Measurements from ENCODE around the gene SMIM38. TPM values are rescaled to one million over a fixed set of nuclear protein-coding genes. Genes with fewer than 3 reads are reported as not detected.
A peak's percentile ranks its signal among the peaks of the same experiment; 100 is the strongest.

The SMIM38 gene
- total RNA-seq, 1 experiment from 2014 or later: 0.09 TPM

- H3K79me2 ChIP-seq (ENCODE audit: insufficient read depth, low read length): no peaks in the 10 kb centered on the region
- H2BK15ac ChIP-seq (ENCODE audit: low read depth, low read length): no peak overlapping the region
- H3K9me3 ChIP-seq (ENCODE audit: control insufficient read depth, low read depth, low read length): peaks cover 10% of the 10 kb centered on the region
- H3K23me2 ChIP-seq (ENCODE audit: insufficient read length, low read depth, low read length, poor library complexity, severe bottlenecking): no peaks in the 10 kb centered on the region
- no peaks in the 10 kb centered on the region for H3K4me1 ChIP-seq (ENCODE audit: insufficient read depth, low read length)
- H4K20me1 ChIP-seq (ENCODE audit: control insufficient read depth, insufficient read depth, insufficient read length): no peaks in the 10 kb centered on the region
- no peak for TF ChIP-seq CTCF (conservative IDR thresholded peaks at IDR 0.05)
- H2AK5ac ChIP-seq (ENCODE audit: insufficient read length, low read length): no peak overlapping the region
- H3K4me1 Mint-ChIP-seq: peaks cover 5 to 10% of the 10 kb centered on the region in 2 experiments
- no peak overlapping the region for H3K56ac ChIP-seq (ENCODE audit: insufficient read length, low read depth, low read length)
- H2BK120ac ChIP-seq (ENCODE audit: low read depth, low read length, poor library complexity, severe bottlenecking): no peak overlapping the region
- H3K4ac ChIP-seq (ENCODE audit: low read depth, low read length): no peak overlapping the region
- no peak overlapping the region for H3K4me2 ChIP-seq (ENCODE audit: insufficient read depth, insufficient read length, low read length)
- H3K14ac ChIP-seq (ENCODE audit: insufficient read depth, low read length): no peak overlapping the region
- no peak overlapping the region for H2BK5ac ChIP-seq (ENCODE audit: insufficient read length, low read length)
- no peak overlapping the region for H3K23ac ChIP-seq (ENCODE audit: insufficient read length, low read depth, low read length)
- no peaks in the 10 kb centered on the region for H3K79me1 ChIP-seq (ENCODE audit: insufficient read depth, low read depth, low read length, poor library complexity, severe bottlenecking)
- no peak overlapping the region for H2BK20ac ChIP-seq (ENCODE audit: low read depth, low read length, poor library complexity, severe bottlenecking)
- no peak overlapping the region for H3K27ac Mint-ChIP-seq
- H3K9me3 Mint-ChIP-seq: peaks cover 27 to 30% of the 10 kb centered on the region in 2 experiments
- no peaks in the 10 kb centered on the region for H3K27me3 ChIP-seq (ENCODE audit: insufficient read depth, low read length)
- H3K9ac ChIP-seq (ENCODE audit: extremely low read depth, insufficient read length, low read length): no peak overlapping the region
- H3K36me3 Mint-ChIP-seq (ENCODE audit: insufficient read depth in 1 of 3, low read depth in 3 of 3): peaks cover 15 to 28% (median 15%) of the 10 kb centered on the region in 3 experiments; a peak in 5 of 7 replicates
- H3K27me3 Mint-ChIP-seq (ENCODE audit: low read depth): peaks cover 6% of the 10 kb centered on the region
- H4K5ac ChIP-seq (ENCODE audit: insufficient read length, low read depth, low read length): no peak overlapping the region
- H3T11ph ChIP-seq (ENCODE audit: low read length): no peak overlapping the region
- no peak overlapping the region for H3K18ac ChIP-seq (ENCODE audit: insufficient read length, low read depth, low read length)
- no peak overlapping the region for H2AFZ ChIP-seq (ENCODE audit: low read length)
- no peak overlapping the region for H3K4me3 Mint-ChIP-seq
- H3K27ac ChIP-seq (ENCODE audit: insufficient read length, low read depth, low read length): no peak overlapping the region
- DNase-seq: peak; percentile 18
- no CpG with 5 or more reads among the region's 7 CpGs for WGBS (ENCODE audit: extremely low coverage, insufficient read length, low lambda C conversion rate)
- H2BK12ac ChIP-seq (ENCODE audit: insufficient read length, low read depth, low read length): no peak overlapping the region
- H4K8ac ChIP-seq (replicated peaks; ENCODE audit: insufficient read length, low read depth, low read length): no peak overlapping the region
- no peak overlapping the region for H4K91ac ChIP-seq (ENCODE audit: insufficient read length, low read depth, low read length)
Measured at GRCh38 chr11:69129647-69130046, 26.1 kb upstream of the SMIM38 start.

Data from H9 (cell line).